Hippocampal formation (tissue), 2 donors: ENCODE data around the gene ADCY7.
A peak's percentile ranks its signal among the peaks of the same experiment; 100 is the strongest.

Experiments used
- DNase-seq, 2 donors: peaks; one replicate each; lab custom pipeline; 2025; lab: John Stamatoyannopoulos, UW

Gene ADCY7

GRCh38 chr16:50313596-50314478, 47.5 kb downstream of the ADCY7 start:
- DNase-seq: peak; percentile 24 to 49

- DNase-seq: no peak
Measured at GRCh38 chr16:50314665-50315064, 48.3 kb downstream of the ADCY7 start.

DNA sequence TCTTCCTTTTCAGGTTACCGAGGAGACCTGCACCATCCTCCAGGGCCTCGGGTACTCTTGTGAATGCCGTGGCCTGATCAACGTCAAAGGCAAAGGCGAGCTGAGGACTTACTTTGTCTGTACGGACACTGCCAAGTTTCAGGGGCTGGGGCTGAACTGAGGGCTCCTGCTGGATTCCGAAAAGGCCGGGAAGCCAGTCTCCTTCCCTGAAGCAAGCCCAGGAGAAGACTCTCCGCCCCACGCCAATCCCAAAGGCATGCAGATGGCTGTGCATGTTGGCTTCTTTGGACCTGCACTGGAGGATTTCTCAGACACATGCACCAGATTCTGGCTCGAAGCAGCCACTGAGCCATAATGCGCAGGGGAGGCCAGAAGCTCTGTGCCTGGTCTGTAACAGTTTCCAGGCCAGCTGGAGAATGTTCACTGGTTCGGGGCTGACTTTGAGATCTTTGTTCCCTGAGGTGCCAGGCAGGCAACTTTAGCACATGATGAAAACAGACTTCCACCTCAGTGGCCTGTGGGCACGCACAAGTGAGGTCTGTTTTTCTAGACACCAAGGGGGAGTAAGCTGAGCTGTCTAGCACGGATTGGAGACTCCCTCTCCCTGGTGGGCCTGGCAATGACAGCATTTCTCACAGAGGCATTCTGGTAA, 49.1 kb downstream of the ADCY7 start:
- DNase-seq: no peak

DNA sequence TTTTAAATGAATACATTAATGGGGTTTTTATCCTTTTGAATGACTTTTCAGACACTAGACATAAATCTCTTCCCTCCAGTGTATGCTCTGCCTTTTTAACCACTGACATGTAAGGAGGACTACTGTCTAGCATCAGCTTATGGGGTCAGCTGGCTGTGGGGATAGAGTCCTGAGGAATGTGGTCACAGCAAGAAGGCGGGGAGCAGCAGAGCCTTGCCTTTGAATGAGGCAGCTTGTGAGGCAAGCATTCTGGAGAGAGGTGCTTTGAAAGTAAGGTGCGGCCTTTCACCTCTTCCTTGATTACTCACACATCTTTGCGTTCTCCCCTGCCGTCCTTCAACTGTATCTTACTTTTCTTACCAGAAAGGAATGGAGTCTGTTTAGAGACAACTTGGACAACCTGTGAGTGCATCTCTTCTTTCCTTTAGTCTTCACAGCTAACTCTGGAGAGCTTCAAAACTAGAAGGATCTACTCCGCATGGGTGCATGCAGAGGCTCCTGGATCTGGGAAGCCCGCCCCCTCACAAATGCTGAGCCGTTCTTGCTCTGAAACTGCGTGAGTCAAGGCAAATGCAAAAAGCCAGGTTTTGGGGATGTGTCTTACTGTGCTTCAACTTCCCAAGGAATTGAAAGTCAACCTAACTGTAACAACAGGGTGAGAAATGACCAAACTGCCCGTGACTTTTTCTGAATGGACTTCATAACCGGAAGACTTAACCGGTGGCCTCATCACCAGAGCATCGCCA, 49.9 kb downstream of the ADCY7 start:
- DNase-seq: no peak

- no peak for DNase-seq
Measured at GRCh38 chr16:50316848-50317630, 50.7 kb downstream of the ADCY7 start.

- no peak for DNase-seq
Measured at GRCh38 chr16:50318796-50319578, 52.6 kb downstream of the ADCY7 start.

DNA sequence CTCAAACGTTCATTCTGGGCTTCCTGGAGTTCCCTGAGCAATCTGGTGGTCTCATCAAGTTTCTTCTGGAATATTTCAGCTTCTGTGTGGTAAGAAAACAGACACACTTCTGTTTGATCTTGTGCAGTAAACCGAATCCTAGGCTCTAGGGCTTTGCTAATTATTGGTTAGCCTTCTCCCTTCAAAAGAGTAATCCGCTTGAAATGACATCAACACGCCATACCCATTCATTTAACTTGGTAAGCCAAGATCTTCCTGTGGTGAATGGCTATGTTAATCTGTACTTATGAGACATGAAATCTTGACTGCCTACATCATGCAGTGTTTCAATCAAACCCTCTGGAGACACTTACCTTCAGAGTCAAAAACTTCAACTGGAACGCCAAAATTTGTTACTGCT, 54.0 kb downstream of the ADCY7 start:
- DNase-seq: no peak

DNA sequence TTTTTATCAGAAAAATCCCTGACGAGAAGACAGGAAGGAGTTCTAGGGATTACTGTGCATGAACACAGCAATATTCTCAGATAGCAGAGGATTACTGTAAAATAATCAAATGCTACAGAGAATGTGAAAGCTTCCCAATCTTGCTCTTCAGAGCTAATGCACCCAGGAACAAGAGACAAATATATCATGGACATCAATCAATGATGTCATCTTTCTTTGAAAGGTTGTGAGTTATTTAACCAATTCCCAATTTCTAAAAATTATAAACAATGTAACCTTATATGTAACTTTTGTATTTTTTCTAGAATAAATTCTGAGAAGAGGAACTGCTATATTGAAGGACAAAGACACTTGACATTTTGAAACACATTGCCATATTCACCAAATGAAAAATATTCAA, 56.0 kb downstream of the ADCY7 start:
- no peak for DNase-seq

DNA sequence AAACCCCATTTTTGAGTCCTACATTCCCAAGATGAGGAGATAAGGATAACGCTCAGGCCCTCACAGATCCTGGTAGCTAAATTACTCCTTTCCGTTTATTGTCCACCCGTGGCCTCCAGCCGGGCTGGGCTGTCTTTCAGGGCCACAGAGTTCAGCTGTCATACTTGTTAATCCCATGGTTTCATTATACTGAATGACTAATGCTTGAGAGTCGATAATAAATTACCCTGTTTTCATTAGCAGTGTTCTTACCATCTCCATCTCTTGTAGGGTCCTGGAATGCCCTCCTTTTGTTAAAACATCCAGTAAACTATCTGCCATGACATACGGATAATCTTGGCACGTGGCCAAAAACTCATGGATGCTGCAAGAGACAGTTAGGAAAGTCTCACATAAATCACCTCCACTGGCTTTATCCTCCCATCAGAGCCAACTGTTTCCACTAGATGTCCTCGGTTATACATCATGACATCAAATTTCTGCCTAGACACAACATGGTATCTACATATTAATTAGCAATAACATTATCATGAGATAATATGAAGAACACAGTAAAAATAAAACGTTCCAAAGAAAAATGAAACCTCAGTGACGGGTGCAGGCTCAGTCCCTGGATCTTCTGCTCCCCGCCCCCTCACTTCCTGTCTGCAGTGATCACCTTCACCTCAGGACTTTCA, 57.1 kb downstream of the ADCY7 start:
- no peak for DNase-seq

- DNase-seq: no peak
Measured at GRCh38 chr16:50324345-50324744, 58.0 kb downstream of the ADCY7 start.

GRCh38 chr16:50326264-50326663, 59.9 kb downstream of the ADCY7 start:
- DNase-seq: no peak

DNA sequence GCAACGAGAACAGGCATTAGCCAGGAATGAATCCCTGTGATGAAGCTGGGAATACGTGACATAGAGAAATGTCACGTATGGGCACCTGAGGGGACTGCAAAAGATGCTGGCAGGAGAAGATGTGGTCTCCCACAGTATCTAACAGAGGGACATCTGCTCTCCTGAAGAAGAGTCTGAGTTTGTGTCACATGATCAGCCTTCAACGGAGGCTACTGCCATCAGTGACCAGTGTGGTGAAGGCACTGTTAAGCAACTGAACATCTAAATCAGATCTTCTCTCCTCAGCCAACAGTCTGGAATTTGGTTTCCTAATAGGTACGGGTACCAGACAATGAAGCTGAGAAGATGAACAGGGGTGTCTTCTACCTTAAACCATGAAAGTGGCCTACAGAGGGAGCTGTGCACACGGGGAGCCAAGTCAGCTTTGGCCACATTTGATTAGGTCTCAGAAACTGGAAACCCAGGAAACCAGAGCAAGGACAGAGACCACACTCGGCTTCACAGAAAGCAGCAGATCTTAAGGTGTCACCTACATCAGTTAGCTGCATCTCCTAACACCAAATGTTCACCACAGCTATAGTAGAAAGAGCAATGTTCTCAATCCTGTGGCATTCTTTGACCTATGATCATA, 60.6 kb downstream of the ADCY7 start:
- DNase-seq: no peak

DNA sequence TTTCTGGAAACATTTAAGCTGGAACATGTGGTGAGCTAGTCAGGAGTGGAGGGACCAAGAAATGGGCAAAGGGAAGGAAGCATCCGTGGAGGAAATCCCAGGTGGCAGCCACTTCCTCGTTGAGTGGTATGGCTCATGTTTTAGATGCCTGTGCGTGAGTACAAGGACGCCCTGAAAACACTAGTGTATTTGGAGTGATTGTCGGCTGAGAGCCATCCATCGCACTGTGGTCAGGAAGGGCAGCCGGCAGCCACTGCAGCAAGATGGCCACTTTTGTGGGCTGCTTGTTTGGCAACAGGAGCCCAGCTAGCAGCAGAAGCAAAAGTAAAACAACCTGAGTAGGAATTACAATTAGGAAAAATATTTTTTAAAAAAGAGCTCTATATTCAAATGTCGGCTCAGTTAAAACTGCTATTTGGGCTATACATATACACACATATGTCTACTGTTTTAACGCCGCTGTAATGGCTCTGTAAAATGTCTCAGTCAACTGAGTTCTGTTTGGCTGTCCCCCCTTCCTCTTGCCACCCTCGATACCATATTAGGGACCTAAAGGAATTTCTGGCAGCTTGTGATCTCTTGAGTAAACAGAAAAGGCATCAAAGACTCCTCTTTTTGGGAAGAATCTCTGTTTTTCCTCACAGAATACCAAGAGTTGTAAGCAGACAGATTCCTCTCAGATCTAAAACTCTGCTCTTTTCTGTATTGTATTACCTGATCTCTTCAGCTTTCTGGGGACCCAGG, 63.3 kb downstream of the ADCY7 start:
- DNase-seq: no peak

DNA sequence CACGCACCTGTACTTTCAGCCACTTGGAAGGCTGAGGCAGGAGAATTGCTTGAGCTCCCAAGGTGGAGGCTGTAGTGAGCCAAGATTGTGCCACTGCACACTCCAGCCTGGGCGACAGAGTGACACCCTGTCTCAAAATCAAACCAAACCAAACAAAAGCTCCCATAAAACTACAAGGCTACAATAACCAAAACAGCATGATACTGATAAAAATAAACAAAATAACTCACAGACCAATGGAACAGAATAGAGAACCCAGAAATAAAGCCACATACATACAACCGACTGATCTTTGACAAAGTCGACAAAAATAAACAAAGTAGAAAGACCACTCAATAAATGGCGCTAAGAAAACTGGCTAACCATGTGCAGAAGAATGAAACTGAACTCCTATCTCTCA, 65.2 kb downstream of the ADCY7 start:
- no peak for DNase-seq

GRCh38 chr16:50332599-50332998, 66.2 kb downstream of the ADCY7 start:
- no peak for DNase-seq

- no peak for DNase-seq
Measured at GRCh38 chr16:50334106-50334975, 68.0 kb downstream of the ADCY7 start.

GRCh38 chr16:50335196-50335958, 69.0 kb downstream of the ADCY7 start:
- DNase-seq: no peak

GRCh38 chr16:50336884-50337283, 70.5 kb downstream of the ADCY7 start:
- no peak for DNase-seq
